PC-3 (cell line): Measurements from ENCODE around the gene PPM1F. TPM values are rescaled to one million over a fixed set of nuclear protein-coding genes. Genes with fewer than 3 reads are reported as not detected.

Experiments
- ATAC-seq: fragments of 200-7000 bp; cut with Tn5 transposase; 2 replicates; pipeline ENCODE4 v1.9.1; 2020; ENCODE audit warnings: mild to moderate bottlenecking, moderate library complexity
- BruUV-seq: library from RNA; stranded (reverse); fragments of 400-500 nt; replicated peaks from 2 replicates; lab custom pipeline; 2021; lab: Mats Ljungman, UMichigan
- CTCF ChIA-PET: fragments of 300-600 bp; sonication (Branson Sonifier 250); formaldehyde crosslinking; loops from one replicate; lab custom pipeline; 2022; ENCODE audit warnings: antibody characterized with exemption; lab: Charles Lee
- POLR2A ChIA-PET: fragments of 300-600 bp; sonication (Branson Sonifier 250); formaldehyde crosslinking; loops from one replicate; lab custom pipeline; 2022; ENCODE audit warnings: antibody characterized with exemption; ENCODE audit not compliant: unreplicated experiment; lab: Charles Lee
- DNase-seq: peaks from one replicate; pipeline ENCODE4 v3.0.0-alpha.2; 2015
- H2AFZ ChIP-seq: fragments of 300-600 bp; sonication (generic); 2 replicates; pipeline ENCODE4 v1.6.0; 2016; ENCODE audit warnings: antibody characterized with exemption, low read length
- H3F3A ChIP-seq: fragments of 300-600 bp; sonication (generic); one replicate; pipeline ENCODE4 v1.6.0; 2017; ENCODE audit warnings: antibody characterized with exemption, low read length, control low read depth, mild to moderate bottlenecking; ENCODE audit not compliant: unreplicated experiment
- H3K27ac ChIP-seq: fragments of 300-600 bp; sonication (generic); 2 replicates; pipeline ENCODE4 v1.5.1; 2016; ENCODE audit warnings: mild to moderate bottlenecking, low read length
- H3K27me3 ChIP-seq: fragments of 300-600 bp; sonication (generic); 2 replicates; pipeline ENCODE4 v1.6.1; 2016; ENCODE audit warnings: low read length, mixed read lengths
- H3K36me3 ChIP-seq: fragments of 300-600 bp; sonication (generic); 2 replicates; pipeline ENCODE4 v1.6.1; 2016; ENCODE audit warnings: low read depth, mixed run types, low read length, mixed read lengths
- H3K4me1 ChIP-seq: fragments of 300-600 bp; sonication (generic); 2 replicates; pipeline ENCODE4 v1.5.1; 2016; ENCODE audit warnings: low read length; ENCODE audit not compliant: insufficient read depth
- H3K4me2 ChIP-seq: fragments of 300-600 bp; sonication (generic); 2 replicates; pipeline ENCODE4 v1.6.0; 2016; ENCODE audit warnings: low read length
- H3K4me3 ChIP-seq: fragments of 300-600 bp; sonication (generic); 2 replicates; pipeline ENCODE4 v1.5.1; 2016; ENCODE audit warnings: mild to moderate bottlenecking, low read length, mixed read lengths
- H3K79me2 ChIP-seq: fragments of 300-600 bp; sonication (generic); 2 replicates; pipeline ENCODE4 v1.6.1; 2017; ENCODE audit warnings: low read length, mixed read lengths
- H3K9ac ChIP-seq: fragments of 300-600 bp; sonication (generic); 2 replicates; pipeline ENCODE4 v1.6.0; 2016; ENCODE audit warnings: mild to moderate bottlenecking, low read length
- H3K9me2 ChIP-seq: fragments of 300-600 bp; sonication (generic); replicated peaks from 2 replicates; pipeline ENCODE4 v1.6.1; 2016; ENCODE audit warnings: mixed run types, low read length, mixed read lengths
- H3K9me3 ChIP-seq: fragments of 300-600 bp; sonication (generic); 2 replicates; pipeline ENCODE4 v1.6.1; 2016; ENCODE audit warnings: low read length, mixed read lengths
- H4K20me1 ChIP-seq: fragments of 300-600 bp; sonication (generic); 2 replicates; pipeline ENCODE4 v1.6.1; 2016; ENCODE audit warnings: low read length, mixed read lengths
- EZH2 ChIP-seq: fragments of 300-600 bp; sonication (generic); IDR thresholded peaks from one replicate; pipeline ENCODE4 v1.6.1; 2017; ENCODE audit warnings: antibody characterized with exemption, mild to moderate bottlenecking, low read length; ENCODE audit not compliant: unreplicated experiment
- EZH2phosphoT487 ChIP-seq: fragments of 300-600 bp; sonication (generic); IDR thresholded peaks from 2 replicates; pipeline ENCODE4 v1.6.1; 2018; ENCODE audit warnings: mild to moderate bottlenecking, antibody characterized with exemption, low read length, borderline replicate concordance
- intact Hi-C: fragments of 100-400 bp; cut with micrococcal nuclease; formaldehyde crosslinking; loops from 2 replicates; pipeline ENCODE4 v1.9.0; 2023
- total RNA-seq: library from RNA; depleted of rRNA; stranded (reverse); fragments of >200 nt; gene quantifications from 2 replicates; pipeline ENCODE4 v1.2.3, GENCODE V29; 2014
- TF ChIP-seq, protein P1 (sequence below): fragments of 300-600 bp; sonication (generic); conservative IDR thresholded peaks from 2 replicates; pipeline ENCODE4 v1.5.1; 2017; ENCODE audit warnings: antibody characterized with exemption, low read depth, mild to moderate bottlenecking, low read length

Gene PPM1F
- total RNA-seq, 1 experiment from 2014 or later: 40.4 TPM

DNA sequence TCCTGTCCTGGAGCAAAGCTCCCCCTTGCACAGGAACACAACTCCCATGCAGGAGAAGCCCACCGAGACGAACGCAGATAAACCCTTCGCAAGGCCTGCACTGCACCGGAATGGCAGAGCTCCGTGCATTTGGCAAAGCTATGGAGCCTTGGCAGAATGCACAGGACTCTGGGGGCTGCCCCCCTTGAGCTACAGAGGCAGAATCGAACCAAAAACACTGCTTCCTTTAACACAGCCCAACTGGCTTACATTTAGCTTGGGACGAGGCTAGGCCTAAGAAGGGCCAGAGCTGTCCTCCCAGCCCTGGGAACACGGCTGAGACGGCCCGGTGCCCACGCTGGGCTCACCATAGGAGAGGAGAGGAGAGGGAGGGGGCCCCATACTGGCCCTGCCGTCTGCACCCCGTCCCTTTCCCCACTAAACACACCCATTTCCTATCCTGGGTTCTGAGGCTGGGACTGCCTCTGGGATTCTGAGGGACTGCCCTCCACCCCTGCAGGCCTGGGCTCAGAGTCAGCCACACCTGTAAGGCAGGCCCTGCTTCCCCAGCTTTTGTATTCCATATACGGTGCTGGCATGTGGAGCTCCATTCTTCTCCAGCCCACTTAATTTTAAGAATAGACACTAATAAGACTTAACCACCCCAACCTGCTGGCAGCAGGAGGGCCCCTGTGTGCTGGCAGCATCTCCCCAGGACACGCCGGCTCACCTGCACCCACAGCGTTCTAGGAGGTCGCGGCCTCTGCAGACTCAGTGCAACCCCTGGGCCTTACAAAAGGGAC lies 32.9 kb downstream of the PPM1F start:
- TF ChIP-seq, protein P1, sequence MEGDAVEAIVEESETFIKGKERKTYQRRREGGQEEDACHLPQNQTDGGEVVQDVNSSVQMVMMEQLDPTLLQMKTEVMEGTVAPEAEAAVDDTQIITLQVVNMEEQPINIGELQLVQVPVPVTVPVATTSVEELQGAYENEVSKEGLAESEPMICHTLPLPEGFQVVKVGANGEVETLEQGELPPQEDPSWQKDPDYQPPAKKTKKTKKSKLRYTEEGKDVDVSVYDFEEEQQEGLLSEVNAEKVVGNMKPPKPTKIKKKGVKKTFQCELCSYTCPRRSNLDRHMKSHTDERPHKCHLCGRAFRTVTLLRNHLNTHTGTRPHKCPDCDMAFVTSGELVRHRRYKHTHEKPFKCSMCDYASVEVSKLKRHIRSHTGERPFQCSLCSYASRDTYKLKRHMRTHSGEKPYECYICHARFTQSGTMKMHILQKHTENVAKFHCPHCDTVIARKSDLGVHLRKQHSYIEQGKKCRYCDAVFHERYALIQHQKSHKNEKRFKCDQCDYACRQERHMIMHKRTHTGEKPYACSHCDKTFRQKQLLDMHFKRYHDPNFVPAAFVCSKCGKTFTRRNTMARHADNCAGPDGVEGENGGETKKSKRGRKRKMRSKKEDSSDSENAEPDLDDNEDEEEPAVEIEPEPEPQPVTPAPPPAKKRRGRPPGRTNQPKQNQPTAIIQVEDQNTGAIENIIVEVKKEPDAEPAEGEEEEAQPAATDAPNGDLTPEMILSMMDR: no peak
- TF ChIP-seq EZH2phosphoT487 (no peak), EZH2 (no peak)
- Histone ChIP-seq H3K4me1 (no peaks in the 10 kb centered on the region), H3K4me3 (no peak overlapping the region), H3K27me3 (no peaks in the 10 kb centered on the region), H3K4me2 (no peak overlapping the region), H3K9me2 (no peaks in the 10 kb centered on the region), H3K9ac (no peak overlapping the region), H3K36me3 (no peaks in the 10 kb centered on the region), H3K27ac (no peak overlapping the region), H3F3A (no peaks in the 10 kb centered on the region), H3K9me3 (no peaks in the 10 kb centered on the region), H4K20me1 (no peaks in the 10 kb centered on the region), H3K79me2 (no peaks in the 10 kb centered on the region), H2AFZ (no peak overlapping the region)
- intact Hi-C loops: no loop called here
- BruUV-seq: no TSS peak
- ChIA-PET POLR2A (no interaction called here), CTCF (no interaction called here)
- ATAC-seq: no peak
- DNase-seq: no peak

DNA sequence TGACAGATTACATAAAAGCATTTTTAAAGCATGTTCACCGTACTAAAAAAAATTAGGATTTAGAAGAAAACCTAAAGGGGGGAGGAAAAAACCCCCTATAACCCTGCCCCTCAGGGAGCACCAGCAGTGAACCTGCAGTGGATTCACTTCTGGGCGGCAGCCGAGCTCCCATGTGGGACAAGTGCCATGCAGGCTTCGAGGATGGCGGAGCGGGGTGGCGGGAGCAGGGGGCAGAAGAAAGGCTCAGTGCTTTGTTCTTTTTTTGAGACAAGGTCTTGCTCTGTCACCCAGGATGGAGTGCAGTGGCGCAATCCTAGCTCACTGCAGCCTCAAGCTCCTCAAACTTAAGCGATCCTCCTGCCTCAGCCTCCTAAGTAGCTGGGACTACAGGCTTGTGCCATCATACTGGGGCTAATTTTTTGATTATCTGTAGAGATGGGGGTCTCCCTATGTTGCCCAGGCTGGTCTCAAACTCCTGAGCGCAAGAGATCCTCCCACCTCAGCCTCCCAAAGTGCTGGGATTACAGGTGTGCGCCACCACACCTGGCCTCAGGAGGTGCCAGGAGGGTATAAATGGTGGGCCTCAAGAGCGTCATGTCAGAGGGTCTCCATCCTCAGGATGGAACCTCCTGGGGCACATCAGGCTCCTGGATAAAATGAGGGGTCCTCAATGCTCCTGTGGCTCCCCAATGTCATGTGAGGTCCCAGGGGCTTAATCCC lies 34.0 kb downstream of the PPM1F start:
- H3K9ac ChIP-seq: no peak overlapping the region
- no peaks in the 10 kb centered on the region for H4K20me1 ChIP-seq
- H3K4me1 ChIP-seq: no peaks in the 10 kb centered on the region
- no peaks in the 10 kb centered on the region for H3K27me3 ChIP-seq
- H3K4me3 ChIP-seq: no peak overlapping the region
- H3K9me2 ChIP-seq: no peaks in the 10 kb centered on the region
- ChIA-PET POLR2A (no interaction called here), CTCF (no interaction called here)
- ATAC-seq (no peak), DNase-seq (no peak)
- BruUV-seq: no TSS peak
- TF ChIP-seq, protein P1: no peak
- TF ChIP-seq EZH2: no peak
- no peak for TF ChIP-seq EZH2phosphoT487
- H2AFZ ChIP-seq: no peak overlapping the region
- H3K79me2 ChIP-seq: no peaks in the 10 kb centered on the region
- no peak overlapping the region for H3K27ac ChIP-seq
- no peaks in the 10 kb centered on the region for H3K36me3 ChIP-seq
- H3F3A ChIP-seq: no peaks in the 10 kb centered on the region
- no peaks in the 10 kb centered on the region for H3K9me3 ChIP-seq
- intact Hi-C loops: no loop called here
- H3K4me2 ChIP-seq: no peak overlapping the region

DNA sequence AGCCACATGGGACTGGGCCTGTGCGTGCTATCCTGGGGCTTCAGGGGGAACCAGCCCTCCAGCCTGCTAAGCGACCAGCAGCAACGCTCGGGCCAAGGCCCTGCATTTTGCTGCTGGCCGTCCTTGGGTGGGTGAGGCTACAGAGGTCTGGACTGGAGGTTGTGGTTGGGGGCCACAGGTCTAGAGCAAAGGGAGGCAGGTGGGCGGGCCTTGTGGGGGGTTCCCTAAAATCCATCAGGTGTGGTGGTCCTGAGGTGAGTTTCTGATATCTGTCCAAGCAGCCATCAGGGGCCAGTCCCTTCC lies 34.7 kb downstream of the PPM1F start:
- Histone ChIP-seq H3K36me3 (no peaks in the 10 kb centered on the region), H3K27ac (no peak overlapping the region), H3K4me3 (no peak overlapping the region), H3K27me3 (no peaks in the 10 kb centered on the region), H3K9ac (no peak overlapping the region), H3K79me2 (no peaks in the 10 kb centered on the region), H3F3A (no peaks in the 10 kb centered on the region), H3K4me2 (no peak overlapping the region), H3K9me3 (no peaks in the 10 kb centered on the region), H2AFZ (no peak overlapping the region), H3K9me2 (no peaks in the 10 kb centered on the region), H4K20me1 (no peaks in the 10 kb centered on the region), H3K4me1 (no peaks in the 10 kb centered on the region)
- no TSS peak for BruUV-seq
- ChIA-PET POLR2A (no interaction called here), CTCF (no interaction called here)
- TF ChIP-seq, protein P1: no peak
- TF ChIP-seq EZH2 (no peak), EZH2phosphoT487 (no peak)
- no peak for ATAC-seq
- no peak for DNase-seq
- intact Hi-C loops: no loop called here
